Testis (tissue), 2 donors: Measurements from ENCODE around the gene PJA1.

Experiments used
- CTCF ChIP-seq, 3 experiments: fragments of 450-650 bp in 2 of 3; fragments of 200-600 bp in 1 of 3; sonication (generic) in 1 of 3; IDR thresholded peaks; one replicate each; pipeline ENCODE4 v1.5.1; 2016 to 2019; ENCODE audit warnings: antibody characterized with exemption in 3 of 3, mild to moderate bottlenecking in 2 of 3, moderate library complexity in 1 of 3
- POLR2A ChIP-seq: fragments of 450-650 bp; IDR thresholded peaks from one replicate; pipeline ENCODE4 v1.6.1; 2017; ENCODE audit warnings: antibody characterized with exemption, mild to moderate bottlenecking, moderate library complexity

GRCh38 chrX:69182818-69183380 is 17.6 kb upstream of the PJA1 start:
- TF ChIP-seq CTCF (IDR thresholded peaks at IDR 0.05) = no peak
- TF ChIP-seq POLR2A = no peak
